ENCODE measurements around the gene CLASP2.

CLASP2 gene

GRCh38 chr3:33557829-33558228 lies 160.2 kb downstream of the CLASP2 start:
- Histone ChIP-seq H3K4me3 (IDR thresholded peaks at IDR 0.05; ENCODE audit: insufficient read depth, low read depth, low read length) (no peak overlapping the region), H4K20me1 (ENCODE audit: insufficient read depth) (no peaks in the 10 kb centered on the region), H3K4me1 (ENCODE audit: low read depth, poor library complexity, severe bottlenecking) (no peaks in the 10 kb centered on the region), H3K9ac (no peak overlapping the region), H3K27ac (no peak overlapping the region), H3K36me3 (ENCODE audit: insufficient read depth) (no peaks in the 10 kb centered on the region), H2AFZ (ENCODE audit: low read depth) (no peak overlapping the region), H3K79me2 (ENCODE audit: insufficient read depth, low read depth) (no peaks in the 10 kb centered on the region), H3K27me3 (ENCODE audit: insufficient read depth, low read depth) (no peaks in the 10 kb centered on the region), H3K4me2 (no peak overlapping the region)
- TF ChIP-seq CTCF (conservative IDR thresholded peaks at IDR 0.05; ENCODE audit: low read depth, low read length): no peak

GRCh38 chr3:33557279-33557678 lies 160.8 kb downstream of the CLASP2 start:
- TF ChIP-seq CTCF (conservative IDR thresholded peaks at IDR 0.05; ENCODE audit: low read depth, low read length): no peak
- no peak overlapping the region for H3K9ac ChIP-seq
- no peak overlapping the region for H3K4me2 ChIP-seq
- H3K79me2 ChIP-seq (ENCODE audit: insufficient read depth, low read depth): no peaks in the 10 kb centered on the region
- H2AFZ ChIP-seq (ENCODE audit: low read depth): no peak overlapping the region
- no peaks in the 10 kb centered on the region for H4K20me1 ChIP-seq (ENCODE audit: insufficient read depth)
- no peaks in the 10 kb centered on the region for H3K27me3 ChIP-seq (ENCODE audit: insufficient read depth, low read depth)
- H3K36me3 ChIP-seq (ENCODE audit: insufficient read depth): no peaks in the 10 kb centered on the region
- H3K27ac ChIP-seq: no peak overlapping the region
- no peak overlapping the region for H3K4me3 ChIP-seq (IDR thresholded peaks at IDR 0.05; ENCODE audit: insufficient read depth, low read depth, low read length)
- no peaks in the 10 kb centered on the region for H3K4me1 ChIP-seq (ENCODE audit: low read depth, poor library complexity, severe bottlenecking)

- Histone ChIP-seq H3K27me3 (ENCODE audit: insufficient read depth, low read depth) (no peaks in the 10 kb centered on the region), H3K9ac (no peak overlapping the region), H4K20me1 (ENCODE audit: insufficient read depth) (no peaks in the 10 kb centered on the region), H3K4me2 (no peak overlapping the region), H2AFZ (ENCODE audit: low read depth) (no peak overlapping the region), H3K79me2 (ENCODE audit: insufficient read depth, low read depth) (no peaks in the 10 kb centered on the region), H3K36me3 (ENCODE audit: insufficient read depth) (no peaks in the 10 kb centered on the region), H3K4me1 (ENCODE audit: low read depth, poor library complexity, severe bottlenecking) (no peaks in the 10 kb centered on the region), H3K27ac (no peak overlapping the region), H3K4me3 (IDR thresholded peaks at IDR 0.05; ENCODE audit: insufficient read depth, low read depth, low read length) (no peak overlapping the region)
- no peak for TF ChIP-seq CTCF (conservative IDR thresholded peaks at IDR 0.05; ENCODE audit: low read depth, low read length)
Observed at GRCh38 chr3:33547101-33547500, 171.0 kb downstream of the CLASP2 start.

- no peaks in the 10 kb centered on the region for H4K20me1 ChIP-seq (ENCODE audit: insufficient read depth)
Observed at GRCh38 chr3:33544126-33544525, 173.9 kb downstream of the CLASP2 start.

More at GRCh38 chr3:33544126-33544525, 173.9 kb downstream of the CLASP2 start:
- Histone ChIP-seq H3K36me3 (ENCODE audit: insufficient read depth) (no peaks in the 10 kb centered on the region), H3K79me2 (ENCODE audit: insufficient read depth, low read depth) (no peaks in the 10 kb centered on the region), H3K4me3 (IDR thresholded peaks at IDR 0.05; ENCODE audit: insufficient read depth, low read depth, low read length) (no peak overlapping the region), H3K4me1 (ENCODE audit: low read depth, poor library complexity, severe bottlenecking) (no peaks in the 10 kb centered on the region), H3K27me3 (ENCODE audit: insufficient read depth, low read depth) (no peaks in the 10 kb centered on the region), H3K9ac (no peak overlapping the region), H3K4me2 (no peak overlapping the region), H2AFZ (ENCODE audit: low read depth) (no peak overlapping the region), H3K27ac (no peak overlapping the region)
- TF ChIP-seq CTCF (conservative IDR thresholded peaks at IDR 0.05; ENCODE audit: low read depth, low read length): no peak

Measured in KMS-11 (cell line).